Prostate gland (tissue), 2 donors: ENCODE measurements around the gene COG5.

Experiments
- CTCF ChIP-seq, 4 experiments: fragments of 200-600 bp in 2 of 4; fragments of 450-650 bp in 2 of 4; sonication (generic) in 2 of 4; IDR thresholded peaks; 1 replicate in 3 of 4; 2 replicates in 1 of 4; pipeline ENCODE4 v1.5.1; 2016 to 2019; ENCODE audit warnings: antibody characterized with exemption in 4 of 4, mild to moderate bottlenecking in 2 of 4, moderate library complexity in 2 of 4
- POLR2A ChIP-seq: fragments of 450-650 bp; IDR thresholded peaks from one replicate; pipeline ENCODE4 v1.6.1; 2016; ENCODE audit warnings: antibody characterized with exemption, mild to moderate bottlenecking

DNA sequence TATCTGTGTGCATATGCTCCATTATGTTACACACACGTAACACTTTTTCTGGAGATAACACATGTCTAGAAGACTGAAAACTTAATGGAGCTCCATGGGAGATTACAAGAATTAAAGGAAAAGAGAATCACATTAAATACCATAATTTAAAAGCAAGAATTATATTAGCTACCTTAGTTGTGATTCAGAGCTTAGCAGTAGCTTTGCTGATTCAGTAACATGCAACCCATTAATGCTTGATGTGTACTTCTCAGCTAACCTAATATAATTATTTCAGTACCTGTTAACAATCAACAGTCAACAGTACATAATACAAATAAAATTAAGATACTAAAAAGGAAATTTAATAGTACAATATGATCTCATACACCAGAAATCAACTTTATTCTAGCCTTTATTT, 167.6 kb downstream of the COG5 start:
- no peak for TF ChIP-seq CTCF (IDR thresholded peaks at IDR 0.05)
- no peak for TF ChIP-seq POLR2A
